Measurements from ENCODE around the gene TSHR. TPM values are rescaled to one million over a fixed set of nuclear protein-coding genes. Genes with fewer than 3 reads are reported as not detected.

Gene TSHR
- total RNA-seq, 1 experiment from 2014 or later = not detected

DNA sequence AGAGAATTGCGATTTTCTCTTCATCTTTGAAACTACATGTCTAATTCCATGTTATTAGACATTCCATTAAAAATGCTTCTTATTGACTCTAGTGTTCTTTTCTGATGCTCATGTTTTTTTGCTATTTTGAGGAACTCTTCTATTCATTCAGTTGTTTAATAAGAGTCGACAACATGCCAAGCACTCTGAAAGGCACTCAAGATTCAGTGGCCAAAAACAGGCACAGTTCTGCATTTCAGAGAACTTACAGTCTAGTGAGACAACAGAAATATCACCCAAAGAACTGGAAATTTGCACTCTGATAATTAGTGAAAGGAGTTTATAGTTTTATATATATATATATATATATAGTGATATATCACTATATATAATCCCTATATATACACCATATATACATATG, 111.7 kb downstream of the TSHR start:
- H3K27me3 ChIP-seq (ENCODE audit: low read length) = no peaks in the 10 kb centered on the region
- peaks cover 12% of the 10 kb centered on the region for H3K4me1 ChIP-seq (ENCODE audit: low read length)
- no peak overlapping the region for H3K4me3 ChIP-seq (ENCODE audit: low read length)
- H3K4me2 ChIP-seq (ENCODE audit: low read depth, low read length, poor library complexity, severe bottlenecking) = no peak overlapping the region
- no peaks in the 10 kb centered on the region for H4K20me1 ChIP-seq (ENCODE audit: insufficient read depth, low read depth, low read length)
- no peak overlapping the region for H3K27ac ChIP-seq (ENCODE audit: low read length)
- 0 out of 2 replicates have a peak, but pooled peaks cover 3% of the 10 kb centered on the region for H3K36me3 ChIP-seq (ENCODE audit: insufficient read depth, low read length)
- no peak for DNase-seq
- no peaks in the 10 kb centered on the region for H3K79me2 ChIP-seq (ENCODE audit: low read length)
- H3K9ac ChIP-seq (ENCODE audit: low read length) = no peak overlapping the region
- H2AFZ ChIP-seq (ENCODE audit: low read length) = no peak overlapping the region
- no peaks in the 10 kb centered on the region for H3K9me2 ChIP-seq (replicated peaks; ENCODE audit: insufficient read depth, low read length)
- peaks cover 16% of the 10 kb centered on the region for H3K9me3 ChIP-seq (ENCODE audit: low read length)

DNA sequence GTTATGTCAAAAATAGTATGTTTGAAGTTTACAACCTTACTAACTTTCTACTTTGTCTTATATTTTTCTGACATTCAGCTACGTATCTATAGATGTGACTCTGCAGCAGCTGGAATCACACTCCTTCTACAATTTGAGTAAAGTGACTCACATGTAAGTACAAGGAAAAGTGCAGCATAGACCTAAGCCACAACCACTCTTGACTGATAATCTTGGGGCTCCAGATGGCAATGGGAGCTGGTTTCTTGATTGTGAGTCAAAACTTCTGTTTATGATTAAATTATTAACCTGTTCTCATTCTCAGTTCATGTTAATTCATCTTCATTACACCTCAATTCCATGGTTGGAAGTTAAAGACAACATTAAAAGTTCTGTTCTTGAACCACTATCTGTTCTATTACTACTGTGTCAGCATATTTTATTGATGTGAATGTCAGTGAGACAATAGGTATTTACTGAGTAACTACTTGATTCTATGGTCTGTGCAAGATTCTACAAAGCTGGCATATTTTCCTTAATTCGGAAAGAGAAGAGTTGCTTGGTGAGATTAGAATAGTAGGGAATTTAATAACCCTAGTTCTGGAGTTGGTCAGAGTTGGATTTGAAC, 112.9 kb downstream of the TSHR start:
- no peaks in the 10 kb centered on the region for H3K79me2 ChIP-seq (ENCODE audit: low read length)
- no peak overlapping the region for H3K4me3 ChIP-seq (ENCODE audit: low read length)
- H3K9me2 ChIP-seq (replicated peaks; ENCODE audit: insufficient read depth, low read length) = no peaks in the 10 kb centered on the region
- H3K9ac ChIP-seq (ENCODE audit: low read length) = no peak overlapping the region
- H3K4me1 ChIP-seq (ENCODE audit: low read length) = peaks cover under 1% of the 10 kb centered on the region
- no peak overlapping the region for H3K27ac ChIP-seq (ENCODE audit: low read length)
- no peaks in the 10 kb centered on the region for H4K20me1 ChIP-seq (ENCODE audit: insufficient read depth, low read depth, low read length)
- no peak overlapping the region for H3K4me2 ChIP-seq (ENCODE audit: low read depth, low read length, poor library complexity, severe bottlenecking)
- H2AFZ ChIP-seq (ENCODE audit: low read length) = peak overlapping the region; percentile 32; the same call in 1 of the 2 replicates
- 0 out of 2 replicates have a peak, but pooled peaks cover 3% of the 10 kb centered on the region for H3K36me3 ChIP-seq (ENCODE audit: insufficient read depth, low read length)
- no peak for DNase-seq
- peaks cover 20% of the 10 kb centered on the region for H3K9me3 ChIP-seq (ENCODE audit: low read length)
- H3K27me3 ChIP-seq (ENCODE audit: low read length) = no peaks in the 10 kb centered on the region

DNA sequence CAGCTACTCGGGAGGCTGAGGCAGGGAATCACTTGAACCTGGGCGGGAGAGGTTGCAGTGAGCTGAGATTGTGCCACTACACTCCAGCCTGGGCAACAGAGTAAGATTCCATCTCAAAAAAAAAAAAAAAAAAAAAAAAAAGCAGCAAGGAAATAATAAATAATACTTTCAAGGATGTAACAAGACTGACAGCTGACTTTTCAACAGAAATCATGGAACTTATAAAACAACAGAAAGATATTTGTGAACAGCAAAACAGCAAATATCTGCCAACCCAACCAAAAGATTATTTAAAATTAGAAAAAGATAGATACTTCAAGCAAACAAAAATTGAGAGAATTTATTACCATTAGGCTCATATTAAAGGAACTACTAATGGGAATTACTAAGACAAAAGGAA, 115.1 kb downstream of the TSHR start:
- Histone ChIP-seq H3K79me2 (ENCODE audit: low read length) (no peaks in the 10 kb centered on the region), H3K9me2 (replicated peaks; ENCODE audit: insufficient read depth, low read length) (no peaks in the 10 kb centered on the region), H4K20me1 (ENCODE audit: insufficient read depth, low read depth, low read length) (no peaks in the 10 kb centered on the region), H3K9me3 (ENCODE audit: low read length) (peaks cover 20% of the 10 kb centered on the region), H3K4me1 (ENCODE audit: low read length) (peaks cover 8% of the 10 kb centered on the region), H3K36me3 (ENCODE audit: insufficient read depth, low read length) (0 out of 2 replicates have a peak, but pooled peaks cover 3% of the 10 kb centered on the region), H3K4me3 (ENCODE audit: low read length) (no peak overlapping the region), H3K27ac (ENCODE audit: low read length) (no peak overlapping the region), H3K27me3 (ENCODE audit: low read length) (no peaks in the 10 kb centered on the region), H3K9ac (ENCODE audit: low read length) (no peak overlapping the region), H3K4me2 (ENCODE audit: low read depth, low read length, poor library complexity, severe bottlenecking) (no peak overlapping the region), H2AFZ (ENCODE audit: low read length) (no peak overlapping the region)
- peak; percentile 60 for DNase-seq

DNA sequence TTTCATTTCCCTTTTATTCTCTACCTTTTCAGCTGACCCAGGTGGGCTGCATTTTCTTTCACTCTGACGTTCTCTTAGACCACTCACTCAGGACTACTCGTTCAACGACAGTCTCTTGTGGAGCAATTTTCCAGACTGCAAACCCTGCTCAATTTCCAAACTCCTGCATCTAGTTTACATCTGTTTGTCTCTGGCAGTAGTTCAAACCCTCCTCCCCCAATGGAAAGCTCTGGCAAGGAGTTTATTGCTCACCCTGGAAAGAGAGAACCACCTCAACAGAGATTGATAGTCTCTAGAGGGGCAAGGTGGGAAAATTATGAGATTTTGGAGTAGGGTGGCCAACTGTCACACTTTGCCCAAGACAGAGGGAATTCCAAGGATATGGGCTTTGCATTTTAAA, 130.2 kb downstream of the TSHR start:
- Histone ChIP-seq H3K4me3 (ENCODE audit: low read length) (no peak overlapping the region), H3K27me3 (ENCODE audit: low read length) (no peaks in the 10 kb centered on the region), H3K36me3 (ENCODE audit: insufficient read depth, low read length) (no peaks in the 10 kb centered on the region; the same call in 1 of the 2 replicates), H3K79me2 (ENCODE audit: low read length) (no peaks in the 10 kb centered on the region), H3K9ac (ENCODE audit: low read length) (no peak overlapping the region), H3K4me2 (ENCODE audit: low read depth, low read length, poor library complexity, severe bottlenecking) (no peak overlapping the region), H4K20me1 (ENCODE audit: insufficient read depth, low read depth, low read length) (no peaks in the 10 kb centered on the region), H3K4me1 (ENCODE audit: low read length) (peaks cover 8% of the 10 kb centered on the region), H3K9me3 (ENCODE audit: low read length) (no peaks in the 10 kb centered on the region), H3K27ac (ENCODE audit: low read length) (no peak overlapping the region), H2AFZ (ENCODE audit: low read length) (no peak overlapping the region), H3K9me2 (replicated peaks; ENCODE audit: insufficient read depth, low read length) (no peaks in the 10 kb centered on the region)
- no peak for DNase-seq

GRCh38 chr14:81087230-81087629, 131.8 kb downstream of the TSHR start:
- Histone ChIP-seq H3K27ac (ENCODE audit: low read length) (no peak overlapping the region), H4K20me1 (ENCODE audit: insufficient read depth, low read depth, low read length) (no peaks in the 10 kb centered on the region), H3K4me3 (ENCODE audit: low read length) (no peak overlapping the region), H3K27me3 (ENCODE audit: low read length) (no peaks in the 10 kb centered on the region), H3K4me1 (ENCODE audit: low read length) (no peaks in the 10 kb centered on the region), H3K36me3 (ENCODE audit: insufficient read depth, low read length) (no peaks in the 10 kb centered on the region; the same call in 1 of the 2 replicates), H3K9ac (ENCODE audit: low read length) (no peak overlapping the region), H3K9me3 (ENCODE audit: low read length) (no peaks in the 10 kb centered on the region), H3K79me2 (ENCODE audit: low read length) (no peaks in the 10 kb centered on the region), H2AFZ (ENCODE audit: low read length) (no peak overlapping the region), H3K4me2 (ENCODE audit: low read depth, low read length, poor library complexity, severe bottlenecking) (no peak overlapping the region), H3K9me2 (replicated peaks; ENCODE audit: insufficient read depth, low read length) (0 out of 2 replicates have a peak, but pooled peaks cover 4% of the 10 kb centered on the region)
- DNase-seq = no peak

GRCh38 chr14:81091139-81091538, 135.7 kb downstream of the TSHR start:
- Histone ChIP-seq H3K4me1 (ENCODE audit: low read length) (no peaks in the 10 kb centered on the region), H4K20me1 (ENCODE audit: insufficient read depth, low read depth, low read length) (no peaks in the 10 kb centered on the region), H3K9ac (ENCODE audit: low read length) (no peak overlapping the region), H3K36me3 (ENCODE audit: insufficient read depth, low read length) (no peaks in the 10 kb centered on the region), H3K4me2 (ENCODE audit: low read depth, low read length, poor library complexity, severe bottlenecking) (no peak overlapping the region), H3K4me3 (ENCODE audit: low read length) (no peak overlapping the region), H3K9me3 (ENCODE audit: low read length) (no peaks in the 10 kb centered on the region), H3K27me3 (ENCODE audit: low read length) (no peaks in the 10 kb centered on the region), H3K79me2 (ENCODE audit: low read length) (no peaks in the 10 kb centered on the region), H3K27ac (ENCODE audit: low read length) (no peak overlapping the region), H3K9me2 (replicated peaks; ENCODE audit: insufficient read depth, low read length) (0 out of 2 replicates have a peak, but pooled peaks cover 4% of the 10 kb centered on the region), H2AFZ (ENCODE audit: low read length) (no peak overlapping the region)
- DNase-seq = no peak

- no peak for DNase-seq
- H2AFZ ChIP-seq (ENCODE audit: low read length) = no peak overlapping the region
- H3K4me3 ChIP-seq (ENCODE audit: low read length) = no peak overlapping the region
- H3K79me2 ChIP-seq (ENCODE audit: low read length) = no peaks in the 10 kb centered on the region
- no peaks in the 10 kb centered on the region for H3K9me3 ChIP-seq (ENCODE audit: low read length)
- 0 out of 2 replicates have a peak, but pooled peaks cover 4% of the 10 kb centered on the region for H3K9me2 ChIP-seq (replicated peaks; ENCODE audit: insufficient read depth, low read length)
- no peaks in the 10 kb centered on the region for H4K20me1 ChIP-seq (ENCODE audit: insufficient read depth, low read depth, low read length)
- H3K9ac ChIP-seq (ENCODE audit: low read length) = no peak overlapping the region
- H3K27me3 ChIP-seq (ENCODE audit: low read length) = no peaks in the 10 kb centered on the region
- H3K4me2 ChIP-seq (ENCODE audit: low read depth, low read length, poor library complexity, severe bottlenecking) = no peak overlapping the region
- H3K4me1 ChIP-seq (ENCODE audit: low read length) = no peaks in the 10 kb centered on the region
- no peaks in the 10 kb centered on the region for H3K36me3 ChIP-seq (ENCODE audit: insufficient read depth, low read length)
- H3K27ac ChIP-seq (ENCODE audit: low read length) = no peak overlapping the region
Measured at GRCh38 chr14:81091660-81092059, 136.2 kb downstream of the TSHR start.

GRCh38 chr14:81093651-81094050, 138.2 kb downstream of the TSHR start:
- no peak for DNase-seq
- H3K9me3 ChIP-seq (ENCODE audit: low read length) = no peaks in the 10 kb centered on the region
- H3K9me2 ChIP-seq (replicated peaks; ENCODE audit: insufficient read depth, low read length) = 0 out of 2 replicates have a peak, but pooled peaks cover 4% of the 10 kb centered on the region
- H3K9ac ChIP-seq (ENCODE audit: low read length) = no peak overlapping the region
- H3K4me3 ChIP-seq (ENCODE audit: low read length) = no peak overlapping the region
- H3K36me3 ChIP-seq (ENCODE audit: insufficient read depth, low read length) = no peaks in the 10 kb centered on the region
- H2AFZ ChIP-seq (ENCODE audit: low read length) = no peak overlapping the region
- H3K79me2 ChIP-seq (ENCODE audit: low read length) = no peaks in the 10 kb centered on the region
- H3K4me1 ChIP-seq (ENCODE audit: low read length) = no peaks in the 10 kb centered on the region
- no peak overlapping the region for H3K27ac ChIP-seq (ENCODE audit: low read length)
- H4K20me1 ChIP-seq (ENCODE audit: insufficient read depth, low read depth, low read length) = no peaks in the 10 kb centered on the region
- no peaks in the 10 kb centered on the region for H3K27me3 ChIP-seq (ENCODE audit: low read length)
- H3K4me2 ChIP-seq (ENCODE audit: low read depth, low read length, poor library complexity, severe bottlenecking) = no peak overlapping the region
